Adrenal gland (tissue), 12 donors: Measurements from ENCODE around the gene GSTM3. TPM values are rescaled to one million over a fixed set of nuclear protein-coding genes. Genes with fewer than 3 reads are reported as not detected.

Source experiments
- DNase-seq, 7 donors: peaks; one replicate each; pipeline ENCODE4 v3.0.0-alpha.2; 2019 to 2020
- H3K27ac ChIP-seq, 5 donors: fragments of 200-600 bp; sonication (generic) in 4 of 5; 1 replicate in 3 of 5; 2 replicates in 2 of 5; pipeline versions ENCODE4 v1.5.1 to v1.8.0; 2016 to 2020; ENCODE audit warnings: mild to moderate bottlenecking in 1 of 5
- H3K27me3 ChIP-seq: fragments of 200-600 bp; 2 replicates; pipeline ENCODE4 v1.8.0; 2021
- H3K36me3 ChIP-seq, 2 donors: fragments of 200-600 bp; replicated peaks in 1 of 2; 1 replicate in 1 of 2; 2 replicates in 1 of 2; pipeline versions ENCODE4 v1.5.1 to v1.8.0; 2018 to 2022
- H3K4me1 ChIP-seq, 2 donors: fragments of 200-600 bp; replicated peaks in 1 of 2; 1 replicate in 1 of 2; 2 replicates in 1 of 2; pipeline versions ENCODE4 v1.5.1 to v1.8.0; 2018 to 2021
- H3K4me3 ChIP-seq, 4 donors: fragments of 200-600 bp; sonication (generic) in 3 of 4; one replicate each; pipeline ENCODE4 v1.5.1; 2016 to 2018
- H3K9me3 ChIP-seq, 3 donors: fragments of 200-600 bp; sonication (generic) in 1 of 3; replicated peaks in 1 of 3; 1 replicate in 2 of 3; 2 replicates in 1 of 3; pipeline versions ENCODE4 v1.5.1 to v1.8.0; 2016 to 2021
- POLR2A ChIP-seq, 2 donors: fragments of 450-650 bp; IDR thresholded peaks; one replicate each; pipeline ENCODE4 v1.6.1; 2017; ENCODE audit warnings: antibody characterized with exemption in 2 of 2, mild to moderate bottlenecking in 2 of 2, moderate library complexity in 1 of 2
- WGBS, 4 donors: extraction: QIAGEN DNeasy Blood & Tissue Kit in 2 of 4; methylation state at CpG; one replicate each; pipeline versions ENCODE4 v1.1.5 to v1.1.7; 2013 to 2017; 5-methylcytosine and 5-hydroxymethylcytosine counted together
- intact Hi-C, 2 donors: fragments of 100-400 bp; cut with DNase I; formaldehyde crosslinking; loops; one replicate each; pipeline versions ENCODE4 v1.14.1 to v1.15.0; 2022 to 2023
- polyA plus RNA-seq, 3 donors: library from polyadenylated mRNA; stranded (reverse); fragments of 200-250 nt in 2 of 3; fragments of 350-450 nt in 1 of 3; fragmentation: Illumina TruSeq in 1 of 3; extraction: RNeasy Lipid Tissue Mini Kit (QIAGEN cat#74804) in 1 of 3; gene quantifications; one replicate each; pipeline ENCODE4 v1.2.3, GENCODE V29; 2013 to 2014
- total RNA-seq, 9 donors: library from RNA; depleted of rRNA in 4 of 9; stranded (reverse); fragments of >200 nt in 4 of 9; fragments of 120-200 nt in 1 of 9; fragmentation: NEBNext Ultra II Directional in 1 of 9; extraction: Animal tissue kit (Norgen Biotek cat#: 25700) in 1 of 9; gene quantifications; one replicate each; pipeline versions ENCODE4 v1.1.0 to v1.2.4, GENCODE V29; 2013 to 2023
- TF ChIP-seq, protein P1 (sequence below), 6 experiments: fragments of 450-650 bp in 4 of 6; fragments of 200-600 bp in 2 of 6; sonication (generic) in 1 of 6; IDR thresholded peaks; 1 replicate in 5 of 6; 2 replicates in 1 of 6; pipeline versions ENCODE4 v1.5.1 to v1.8.0; 2016 to 2021; ENCODE audit warnings: antibody characterized with exemption in 6 of 6, mild to moderate bottlenecking in 2 of 6, moderate library complexity in 1 of 6
- donor health status: healthy with polysubstance abuse.
- donor health status: Bipolar disorder and iron deficiency.
- donor health status: DM: yes; HTN: yes; CAD: no.
- donor health status: DM: no; HTN: no; CAD: no.
- donor health status: DM: no; HTN: no; CAD: no.
- donor health status: DM: yes; HTN: yes; CAD: no.

The GSTM3 gene
- total and polyA plus RNA-seq, 12 donors: 14.5 to 117 (median 72.0) TPM

DNA sequence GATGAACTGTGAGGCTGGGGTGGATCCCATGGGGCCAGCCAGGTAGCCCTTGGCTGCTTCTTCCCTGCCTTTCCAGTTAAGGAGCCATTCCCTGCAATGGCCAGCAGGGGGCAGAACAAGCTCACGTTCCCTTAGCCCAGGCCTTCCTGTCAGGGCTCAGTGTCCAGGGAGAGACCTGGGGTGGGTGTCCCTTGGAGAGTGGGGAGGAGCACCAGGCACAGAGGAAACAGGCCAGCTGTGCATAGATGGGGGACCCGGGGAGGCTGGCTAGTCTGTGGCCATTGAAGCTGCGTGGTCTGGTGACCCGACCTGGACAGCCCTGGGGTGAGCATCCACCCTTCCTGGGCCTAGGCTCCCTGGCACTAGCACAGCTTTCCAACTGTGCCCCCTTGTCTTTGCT is 36.1 kb upstream of the GSTM3 start:
- Histone ChIP-seq H3K4me3 (no peak overlapping the region), H3K27ac (peak overlapping the region in 1 of 5 donors; percentile 27), H3K36me3 (no peaks in the 10 kb centered on the region), H3K9me3 (no peaks in the 10 kb centered on the region), H3K27me3 (no peaks in the 10 kb centered on the region), H3K4me1 (no peaks in the 10 kb centered on the region)
- intact Hi-C loops: loop anchor here in 1 of 2 donors (2.0 to 10.0 kb wide), 2 partner anchors 206 to 232 kb away; partner anchors contain the start of gene GNAI3
- peak; percentile 76 to 94 (median 83) for DNase-seq
- TF ChIP-seq POLR2A (IDR thresholded peaks at IDR 0.05): no peak
- TF ChIP-seq, protein P1, sequence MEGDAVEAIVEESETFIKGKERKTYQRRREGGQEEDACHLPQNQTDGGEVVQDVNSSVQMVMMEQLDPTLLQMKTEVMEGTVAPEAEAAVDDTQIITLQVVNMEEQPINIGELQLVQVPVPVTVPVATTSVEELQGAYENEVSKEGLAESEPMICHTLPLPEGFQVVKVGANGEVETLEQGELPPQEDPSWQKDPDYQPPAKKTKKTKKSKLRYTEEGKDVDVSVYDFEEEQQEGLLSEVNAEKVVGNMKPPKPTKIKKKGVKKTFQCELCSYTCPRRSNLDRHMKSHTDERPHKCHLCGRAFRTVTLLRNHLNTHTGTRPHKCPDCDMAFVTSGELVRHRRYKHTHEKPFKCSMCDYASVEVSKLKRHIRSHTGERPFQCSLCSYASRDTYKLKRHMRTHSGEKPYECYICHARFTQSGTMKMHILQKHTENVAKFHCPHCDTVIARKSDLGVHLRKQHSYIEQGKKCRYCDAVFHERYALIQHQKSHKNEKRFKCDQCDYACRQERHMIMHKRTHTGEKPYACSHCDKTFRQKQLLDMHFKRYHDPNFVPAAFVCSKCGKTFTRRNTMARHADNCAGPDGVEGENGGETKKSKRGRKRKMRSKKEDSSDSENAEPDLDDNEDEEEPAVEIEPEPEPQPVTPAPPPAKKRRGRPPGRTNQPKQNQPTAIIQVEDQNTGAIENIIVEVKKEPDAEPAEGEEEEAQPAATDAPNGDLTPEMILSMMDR (IDR thresholded peaks at IDR 0.05): peak; percentile 98 to 99 (median 99)
- WGBS, 4 donors: 13 to 28% (median 23%) methylated on average over 2 to 4 of the region's 4 CpGs

DNA sequence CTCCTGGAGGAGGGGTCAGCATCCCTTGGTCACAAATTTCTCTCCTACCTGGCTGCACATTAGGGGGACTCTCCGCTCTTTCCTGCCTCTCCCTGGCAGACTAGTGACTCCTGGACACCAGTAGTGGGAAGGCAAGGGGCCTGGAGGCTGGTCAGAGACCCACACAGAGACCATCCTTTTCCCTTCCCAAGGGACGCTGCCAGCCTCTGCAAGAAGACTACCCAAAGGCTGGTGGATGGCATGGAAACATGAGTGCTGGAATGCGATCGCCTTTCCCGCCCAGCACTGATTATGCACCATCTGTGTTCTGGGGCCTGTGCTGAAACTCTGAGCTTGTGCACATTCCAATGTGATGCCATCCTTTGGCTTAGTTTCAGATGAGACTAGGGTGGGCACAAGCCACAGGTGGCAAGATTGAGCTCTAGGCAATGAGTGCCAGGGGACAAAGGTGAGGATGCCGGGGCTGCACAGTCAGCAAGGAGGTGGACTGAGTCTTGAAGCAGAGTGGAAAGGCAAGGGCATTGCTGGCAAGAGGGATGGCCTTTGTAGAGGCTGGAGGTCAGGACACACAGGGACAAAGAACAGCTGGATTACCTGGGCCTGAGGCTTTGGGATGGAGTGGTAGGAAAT is 35.5 kb upstream of the GSTM3 start:
- TF ChIP-seq POLR2A (IDR thresholded peaks at IDR 0.05): no peak
- TF ChIP-seq, protein P1 (IDR thresholded peaks at IDR 0.05): no peak
- Histone ChIP-seq H3K9me3 (no peaks in the 10 kb centered on the region), H3K36me3 (no peaks in the 10 kb centered on the region), H3K27me3 (no peaks in the 10 kb centered on the region), H3K27ac (no peak overlapping the region), H3K4me1 (no peaks in the 10 kb centered on the region), H3K4me3 (no peak overlapping the region)
- peak in 2 of 7 donors; percentile 14 to 54 for DNase-seq
- intact Hi-C loops: loop anchor here in 1 of 2 donors (2.0 to 10.0 kb wide), 2 partner anchors 206 to 232 kb away; partner anchors contain the start of gene GNAI3
- 68 to 82% (median 78%) methylated on average over 6 of the region's 6 CpGs for WGBS, 4 donors

DNA sequence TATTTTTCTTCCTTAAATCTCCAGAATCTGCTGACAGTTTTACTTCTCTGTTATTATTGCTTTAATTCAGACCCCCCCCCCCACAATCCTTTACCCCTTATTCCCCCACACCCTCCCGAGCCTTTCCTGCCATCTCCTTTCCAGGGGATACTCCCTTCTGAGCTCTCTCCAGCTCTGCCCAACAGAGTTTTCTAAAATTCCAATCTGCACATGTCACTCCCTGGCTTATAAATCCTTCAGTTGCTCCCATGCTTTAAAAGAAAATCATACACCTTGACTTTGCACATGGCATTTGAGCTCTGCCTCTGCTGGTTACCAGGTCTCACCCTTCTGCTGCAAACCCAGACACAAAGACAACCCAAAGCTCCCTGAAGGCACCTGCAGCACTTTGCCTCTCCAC is 34.6 kb upstream of the GSTM3 start:
- TF ChIP-seq, protein P1 (IDR thresholded peaks at IDR 0.05): no peak
- no peak for TF ChIP-seq POLR2A (IDR thresholded peaks at IDR 0.05)
- Histone ChIP-seq H3K27ac (no peak overlapping the region), H3K27me3 (no peaks in the 10 kb centered on the region), H3K9me3 (no peaks in the 10 kb centered on the region), H3K4me3 (no peak overlapping the region), H3K36me3 (no peaks in the 10 kb centered on the region), H3K4me1 (no peaks in the 10 kb centered on the region)
- WGBS, 4 donors: 14 to 57% (median 37%) methylated on average over 1 of the region's 1 CpG
- no peak for DNase-seq
- intact Hi-C loops: loop anchor here (1.0 to 10.0 kb wide), 3 partner anchors 135 to 231 kb away; partner anchors contain the start of gene GNAI3 (in 1 of the 2)

DNA sequence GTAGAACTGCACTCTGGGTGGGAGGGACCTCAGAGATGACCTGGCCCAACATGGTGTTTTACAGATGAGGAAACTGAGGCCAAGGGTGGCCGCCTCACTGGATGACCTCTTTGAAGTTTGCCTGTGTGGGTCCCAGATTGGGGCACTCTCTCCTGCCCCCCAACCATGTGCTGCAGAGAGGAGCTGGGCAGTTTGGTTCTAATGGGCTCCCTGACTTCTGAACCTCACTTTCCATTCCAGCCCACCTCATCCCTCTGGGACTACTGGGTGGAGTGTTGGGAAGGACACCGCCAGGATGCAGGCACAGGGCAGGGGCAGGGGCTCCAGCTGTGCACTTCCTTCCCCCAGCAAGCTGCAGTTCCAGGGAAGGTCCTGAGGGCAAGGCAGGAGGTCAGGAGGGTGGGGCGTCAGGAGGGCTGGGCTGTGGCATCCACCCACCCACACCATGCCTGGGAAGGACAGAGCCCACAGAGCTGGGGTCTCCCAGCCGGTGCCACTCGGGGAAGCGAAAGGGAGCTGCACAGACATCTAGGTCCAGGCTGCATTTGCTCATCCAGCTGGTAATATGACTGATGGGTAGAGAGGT is 33.2 kb upstream of the GSTM3 start:
- Histone ChIP-seq H3K9me3 (no peaks in the 10 kb centered on the region), H3K4me1 (no peaks in the 10 kb centered on the region), H3K27me3 (no peaks in the 10 kb centered on the region), H3K27ac (no peak overlapping the region), H3K36me3 (no peaks in the 10 kb centered on the region), H3K4me3 (no peak overlapping the region)
- DNase-seq: no peak
- intact Hi-C loops: loop anchor here (2.0 to 10.0 kb wide), 4 partner anchors 132 to 229 kb away; partner anchors contain the start of gene GNAI3 (in 1 of the 2)
- WGBS, 4 donors: 42 to 58% (median 49%) methylated on average over 5 to 6 of the region's 6 CpGs
- TF ChIP-seq POLR2A (IDR thresholded peaks at IDR 0.05): no peak
- TF ChIP-seq, protein P1 (IDR thresholded peaks at IDR 0.05): peak in 1 of 6 experiments; percentile 25
